GM19193 (cell line): Measurements from ENCODE around the gene DIPK2A.
A peak's percentile ranks its signal among the peaks of the same experiment; 100 is the strongest.

Experiments
- POLR2A ChIP-seq: IDR thresholded peaks from 4 replicates; pipeline ENCODE4 v1.6.1; 2011; ENCODE audit not compliant: insufficient read depth, insufficient read length; ENCODE audit errors: extremely low read depth

The DIPK2A gene, protein sequence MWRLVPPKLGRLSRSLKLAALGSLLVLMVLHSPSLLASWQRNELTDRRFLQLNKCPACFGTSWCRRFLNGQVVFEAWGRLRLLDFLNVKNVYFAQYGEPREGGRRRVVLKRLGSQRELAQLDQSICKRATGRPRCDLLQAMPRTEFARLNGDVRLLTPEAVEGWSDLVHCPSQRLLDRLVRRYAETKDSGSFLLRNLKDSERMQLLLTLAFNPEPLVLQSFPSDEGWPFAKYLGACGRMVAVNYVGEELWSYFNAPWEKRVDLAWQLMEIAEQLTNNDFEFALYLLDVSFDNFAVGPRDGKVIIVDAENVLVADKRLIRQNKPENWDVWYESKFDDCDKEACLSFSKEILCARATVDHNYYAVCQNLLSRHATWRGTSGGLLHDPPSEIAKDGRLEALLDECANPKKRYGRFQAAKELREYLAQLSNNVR

GRCh38 chr3:143971359-143972154, at the start of gene DIPK2A:
TSS of gene DIPK2A (plus strand) at chr3:143971823. CDS start at chr3:143972333, 510 bp downstream.
- TF ChIP-seq POLR2A, result peak; percentile 95

DNA sequence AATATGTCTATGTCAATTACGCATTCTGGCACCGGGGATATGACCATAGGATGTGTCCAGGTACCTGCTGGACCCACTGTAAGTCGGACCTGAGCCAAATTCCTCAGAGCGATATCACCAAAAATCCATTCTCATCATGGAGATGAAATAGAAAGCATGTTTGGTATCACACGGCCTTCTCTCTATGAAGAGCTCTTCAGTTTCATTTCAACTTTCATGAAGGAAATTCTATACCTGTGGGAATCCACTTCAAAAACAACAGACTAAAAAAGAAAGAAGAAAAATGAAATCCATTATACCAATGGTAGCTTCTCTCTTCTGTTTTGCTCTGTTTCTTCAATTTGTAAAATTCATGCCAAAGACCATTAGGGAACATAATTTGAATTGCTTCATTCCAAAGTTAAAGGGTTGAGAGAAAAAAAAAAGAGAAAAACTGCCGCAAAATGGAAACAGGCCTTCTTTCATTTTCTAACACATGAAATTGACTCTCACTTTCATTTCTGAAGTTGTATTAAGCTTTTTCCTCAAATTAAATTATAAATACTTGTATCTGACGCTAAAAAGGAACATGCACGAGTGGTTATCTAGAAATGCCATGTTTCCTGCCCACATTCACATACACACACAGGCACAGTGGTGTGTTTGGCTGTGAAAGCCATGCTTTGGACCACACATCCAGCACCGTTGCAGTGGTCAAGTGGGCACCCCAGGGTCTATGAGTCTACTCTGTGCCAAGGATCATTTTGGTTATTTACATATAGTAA, 46.9 kb upstream of the DIPK2A start:
- TF ChIP-seq POLR2A, result no peak

DNA sequence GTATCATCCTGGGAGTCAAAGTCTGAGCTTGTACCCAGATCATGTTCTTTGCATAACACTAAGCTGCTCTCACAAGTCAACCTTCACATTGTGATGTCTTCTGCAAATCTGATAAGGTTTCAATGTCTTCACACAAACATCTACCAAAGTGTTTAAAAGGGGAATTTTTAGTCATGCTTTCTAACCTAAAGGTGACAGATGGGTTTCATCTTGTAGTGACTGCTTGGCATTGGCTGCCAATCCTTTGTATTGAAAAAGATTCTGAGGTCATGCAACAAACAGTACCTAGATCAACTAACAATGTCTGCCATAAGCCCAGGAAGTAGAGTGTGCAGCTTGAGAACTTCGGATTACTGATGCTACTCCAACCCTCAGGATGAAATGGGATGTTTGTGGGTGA, 43.6 kb upstream of the DIPK2A start:
- TF ChIP-seq POLR2A, result no peak

DNA sequence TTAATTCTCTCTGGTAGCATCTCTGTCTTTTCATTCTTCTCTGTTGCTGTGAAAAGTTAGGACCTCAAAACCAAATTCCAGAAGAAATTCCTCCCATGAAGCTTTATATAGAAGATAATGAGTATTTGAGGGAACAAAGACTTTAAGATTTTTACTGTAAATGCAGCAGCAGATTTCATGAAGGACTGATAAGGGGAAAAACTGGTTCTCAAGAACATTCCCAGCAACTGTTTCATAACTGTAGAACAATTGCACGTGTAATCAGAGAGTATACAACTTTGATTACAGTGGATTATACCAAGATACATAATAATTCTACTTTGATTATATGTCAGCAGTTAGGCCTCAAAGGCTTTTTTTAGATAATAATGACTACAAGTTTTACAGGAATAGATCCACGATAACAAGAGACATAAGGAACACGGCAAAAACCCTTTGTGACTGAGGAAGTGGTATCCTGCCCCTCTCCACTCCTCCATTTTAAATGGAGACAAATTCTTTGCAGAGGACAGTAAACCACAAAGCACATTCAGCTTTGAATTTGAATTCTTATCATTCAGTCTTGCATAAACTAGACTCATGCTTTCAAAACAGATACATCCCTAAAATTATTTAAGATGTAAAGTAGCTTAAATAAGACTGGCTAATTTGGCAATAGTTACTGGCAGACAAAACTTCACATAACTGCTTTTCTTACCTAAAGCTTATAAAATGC, 42.9 kb upstream of the DIPK2A start:
- no peak for TF ChIP-seq POLR2A

DNA sequence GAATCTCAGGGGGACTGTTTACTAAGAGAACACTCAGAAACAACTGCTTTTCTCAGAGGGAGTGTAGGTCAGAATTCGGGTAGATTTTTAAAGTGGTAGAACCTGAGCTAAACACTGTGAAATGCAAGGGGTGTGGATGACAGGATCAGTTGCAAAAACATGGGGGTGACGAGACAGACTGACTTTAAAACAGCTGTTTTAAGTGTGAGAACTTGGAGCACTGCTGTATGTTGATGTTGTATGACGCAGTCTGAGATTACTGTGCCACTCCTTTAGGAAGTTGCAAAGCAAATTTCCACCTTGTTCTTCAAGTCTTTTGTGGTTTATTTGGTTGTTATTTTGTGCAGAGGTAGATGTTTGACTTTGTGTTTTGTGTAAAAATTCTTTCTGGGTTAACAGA, 36.8 kb upstream of the DIPK2A start:
- no peak for TF ChIP-seq POLR2A

GRCh38 chr3:143935678-143936077, 35.9 kb upstream of the DIPK2A start:
- no peak for TF ChIP-seq POLR2A

GRCh38 chr3:143950810-143951209, 20.8 kb upstream of the DIPK2A start:
- no peak for TF ChIP-seq POLR2A

GRCh38 chr3:143951351-143951971, 20.2 kb upstream of the DIPK2A start:
- TF ChIP-seq POLR2A, result no peak

GRCh38 chr3:143952569-143953072, 19.0 kb upstream of the DIPK2A start:
- TF ChIP-seq POLR2A, result no peak

GRCh38 chr3:143955113-143955512, 16.5 kb upstream of the DIPK2A start:
- no peak for TF ChIP-seq POLR2A

- no peak for TF ChIP-seq POLR2A
Measured at GRCh38 chr3:143956838-143957237, 14.8 kb upstream of the DIPK2A start.

GRCh38 chr3:143957453-143957852, 14.2 kb upstream of the DIPK2A start:
- no peak for TF ChIP-seq POLR2A

DNA sequence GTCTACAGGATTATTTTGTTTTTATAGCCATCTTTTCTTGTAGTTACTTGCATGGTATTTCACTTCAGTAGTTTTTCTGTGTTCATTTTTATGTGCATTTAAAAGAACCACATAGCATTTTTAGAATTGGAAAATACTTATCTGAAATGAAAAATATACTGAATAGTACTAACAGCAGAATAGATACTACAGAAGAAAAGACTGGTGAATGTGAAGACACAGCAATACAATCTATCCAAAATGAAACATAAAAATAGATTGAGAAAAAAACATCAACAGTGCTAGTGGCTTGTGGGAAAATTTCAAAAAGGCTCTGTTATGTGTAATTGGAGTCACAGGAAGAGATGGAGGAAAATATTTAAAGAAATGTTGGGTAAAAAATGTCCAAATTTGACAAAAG, 12.7 kb upstream of the DIPK2A start:
- no peak for TF ChIP-seq POLR2A

DNA sequence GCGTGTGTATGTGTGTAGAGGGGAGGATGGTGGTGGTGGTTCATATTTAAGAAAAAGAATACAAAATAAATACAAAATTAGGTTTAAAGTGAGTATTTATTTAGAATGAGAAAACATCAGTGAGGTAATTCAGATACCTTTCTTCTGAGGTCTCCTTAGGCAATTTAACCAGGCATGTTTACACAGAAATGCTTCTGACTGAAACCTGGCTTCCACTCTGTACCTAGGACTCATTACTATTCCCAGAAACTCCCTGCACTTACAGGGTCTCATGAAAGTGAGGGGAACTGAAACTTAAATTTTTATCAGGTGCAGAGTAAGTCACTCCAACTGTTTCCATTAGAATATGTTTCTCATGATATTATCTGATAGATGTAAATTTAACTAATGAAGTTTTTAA, 10.3 kb upstream of the DIPK2A start:
- no peak for TF ChIP-seq POLR2A
